ENCODE results near the gene GABBR2. TPM values are rescaled to one million over a fixed set of nuclear protein-coding genes. Genes with fewer than 3 reads are reported as not detected.

The GABBR2 gene
- total RNA-seq, 4 donors from 2014 or later = under 0.01 to 0.62 TPM; not detected in 2

GRCh38 chr9:98383758-98384157 is 325.0 kb downstream of the GABBR2 start:
- intact Hi-C loops (cut with DNase I; ENCODE audit: low total_unique reads) = no loop called here
- Histone ChIP-seq H3K4me3 (no peak overlapping the region), H3K27me3 (no peaks in the 10 kb centered on the region), H3K4me1 (no peaks in the 10 kb centered on the region), H3K27ac (no peak overlapping the region), H3K36me3 (no peaks in the 10 kb centered on the region), H3K9me3 (no peaks in the 10 kb centered on the region)
- TF ChIP-seq CTCF (IDR thresholded peaks at IDR 0.05) (no peak), POLR2A (IDR thresholded peaks at IDR 0.05) (no peak)
- DNase-seq = no peak

GRCh38 chr9:98381311-98382103 is 327.2 kb downstream of the GABBR2 start:
- Histone ChIP-seq H3K4me1 (no peaks in the 10 kb centered on the region), H3K36me3 (no peaks in the 10 kb centered on the region), H3K27me3 (no peaks in the 10 kb centered on the region), H3K4me3 (no peak overlapping the region), H3K27ac (no peak overlapping the region), H3K9me3 (no peaks in the 10 kb centered on the region)
- intact Hi-C loops (cut with DNase I; ENCODE audit: low total_unique reads) = no loop called here
- DNase-seq = no peak
- TF ChIP-seq POLR2A (IDR thresholded peaks at IDR 0.05) = no peak
- TF ChIP-seq CTCF (IDR thresholded peaks at IDR 0.05) = no peak

DNA sequence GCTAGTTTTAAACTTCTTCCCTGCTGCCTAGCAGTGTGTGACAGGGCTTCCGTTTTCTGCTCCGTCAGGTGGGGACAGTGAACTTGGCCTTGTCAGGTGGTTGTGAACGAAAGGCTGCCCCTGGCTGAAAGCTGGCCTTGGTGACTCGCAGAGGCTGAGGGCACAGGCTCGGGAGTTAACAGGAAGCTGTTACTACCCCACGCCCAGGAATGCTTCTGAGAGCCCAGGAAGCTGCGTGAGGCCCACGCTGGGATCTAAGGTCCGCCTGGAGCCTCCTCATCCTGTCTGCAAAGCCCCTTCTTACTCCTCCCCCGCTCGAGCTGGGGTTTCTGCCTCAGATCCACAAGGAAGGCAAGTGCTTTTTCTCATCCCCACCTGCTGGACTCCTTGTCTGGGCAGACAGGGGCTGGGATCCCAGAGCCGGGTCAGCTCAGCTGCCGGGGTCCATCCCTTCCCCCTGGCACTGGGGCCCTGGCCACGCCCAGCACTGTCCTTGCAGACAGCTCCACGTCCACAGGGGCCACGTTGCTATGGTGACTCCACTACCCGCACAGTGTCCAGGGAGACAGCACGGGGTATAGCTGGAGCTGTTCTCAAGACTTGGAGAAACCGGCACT is 328.6 kb downstream of the GABBR2 start:
- no peaks in the 10 kb centered on the region for H3K4me1 ChIP-seq
- no peak overlapping the region for H3K4me3 ChIP-seq
- intact Hi-C loops (cut with DNase I; ENCODE audit: low total_unique reads) = no loop called here
- H3K9me3 ChIP-seq = no peaks in the 10 kb centered on the region
- H3K27ac ChIP-seq = no peak overlapping the region
- H3K36me3 ChIP-seq = no peaks in the 10 kb centered on the region
- TF ChIP-seq POLR2A (IDR thresholded peaks at IDR 0.05) (no peak), CTCF (IDR thresholded peaks at IDR 0.05) (no peak)
- no peak for DNase-seq
- no peaks in the 10 kb centered on the region for H3K27me3 ChIP-seq

GRCh38 chr9:98379572-98379971 is 329.2 kb downstream of the GABBR2 start:
- H3K36me3 ChIP-seq = no peaks in the 10 kb centered on the region
- no peak overlapping the region for H3K4me3 ChIP-seq
- H3K27ac ChIP-seq = no peak overlapping the region
- H3K27me3 ChIP-seq = no peaks in the 10 kb centered on the region
- no peaks in the 10 kb centered on the region for H3K9me3 ChIP-seq
- H3K4me1 ChIP-seq = no peaks in the 10 kb centered on the region
- intact Hi-C loops (cut with DNase I; ENCODE audit: low total_unique reads) = no loop called here
- no peak for DNase-seq
- TF ChIP-seq POLR2A (IDR thresholded peaks at IDR 0.05) (no peak), CTCF (IDR thresholded peaks at IDR 0.05) (no peak)

- Histone ChIP-seq H3K4me1 (no peaks in the 10 kb centered on the region), H3K36me3 (no peaks in the 10 kb centered on the region), H3K27me3 (no peaks in the 10 kb centered on the region), H3K9me3 (no peaks in the 10 kb centered on the region), H3K4me3 (no peak overlapping the region), H3K27ac (no peak overlapping the region)
- intact Hi-C loops (cut with DNase I; ENCODE audit: low total_unique reads) = no loop called here
- no peak for TF ChIP-seq CTCF (IDR thresholded peaks at IDR 0.05)
- no peak for TF ChIP-seq POLR2A (IDR thresholded peaks at IDR 0.05)
- DNase-seq = no peak
Observed at GRCh38 chr9:98378794-98379193, 329.9 kb downstream of the GABBR2 start.

All from uterus (tissue), 4 donors.